Dendritic cell treated with granulocyte-macrophage colony-stimulating factor and Interleukin-4, amounts not matched to agents 40 ng/mL and 50 ng/mL, for 4 days (primary cell): ENCODE measurements around the gene GCH1.
A peak's percentile ranks its signal among the peaks of the same experiment; 100 is the strongest.

Experiments
- H3K27ac Mint-ChIP-seq: one replicate; pipeline ENCODE4 v1.8.0; 2022; ENCODE audit warnings: mild to moderate bottlenecking, mixed read lengths
- H3K27me3 Mint-ChIP-seq: one replicate; pipeline ENCODE4 v1.8.0; 2022; ENCODE audit warnings: mild to moderate bottlenecking, mixed read lengths
- H3K36me3 Mint-ChIP-seq: one replicate; pipeline ENCODE4 v1.8.0; 2022; ENCODE audit warnings: low read depth, mixed read lengths
- H3K4me1 Mint-ChIP-seq: one replicate; pipeline ENCODE4 v1.8.0; 2022; ENCODE audit warnings: low read depth, mixed read lengths
- H3K4me3 Mint-ChIP-seq: one replicate; pipeline ENCODE4 v1.8.0; 2022; ENCODE audit warnings: mild to moderate bottlenecking, moderate library complexity, mixed read lengths
- H3K9me3 Mint-ChIP-seq: one replicate; pipeline ENCODE4 v1.8.0; 2022; ENCODE audit warnings: mixed read lengths
- intact Hi-C: fragments of 100-400 bp; cut with micrococcal nuclease; formaldehyde crosslinking; loops from one replicate; pipeline ENCODE4 v1.15.0; 2022

Gene GCH1

GRCh38 chr14:54867011-54867410, 35.6 kb downstream of the GCH1 start:
- Mint-ChIP-seq H3K4me3 (no peak overlapping the region), H3K4me1 (peaks cover 22% of the 10 kb centered on the region), H3K9me3 (no peaks in the 10 kb centered on the region), H3K36me3 (peaks cover 6% of the 10 kb centered on the region), H3K27me3 (no peaks in the 10 kb centered on the region), H3K27ac (no peak overlapping the region)
- intact Hi-C loops: no loop called here

GRCh38 chr14:54866588-54866987, 36.0 kb downstream of the GCH1 start:
- H3K27ac Mint-ChIP-seq: no peak overlapping the region
- H3K27me3 Mint-ChIP-seq: no peaks in the 10 kb centered on the region
- H3K4me3 Mint-ChIP-seq: no peak overlapping the region
- peaks cover 22% of the 10 kb centered on the region for H3K4me1 Mint-ChIP-seq
- no peaks in the 10 kb centered on the region for H3K9me3 Mint-ChIP-seq
- peaks cover 6% of the 10 kb centered on the region for H3K36me3 Mint-ChIP-seq
- intact Hi-C loops: no loop called here

GRCh38 chr14:54864526-54864925, 38.1 kb downstream of the GCH1 start:
- intact Hi-C loops: no loop called here
- H3K36me3 Mint-ChIP-seq: peaks cover 6% of the 10 kb centered on the region

GRCh38 chr14:54857830-54858269, 44.8 kb downstream of the GCH1 start:
- Mint-ChIP-seq H3K4me1 (peaks cover 34% of the 10 kb centered on the region), H3K27me3 (no peaks in the 10 kb centered on the region), H3K9me3 (no peaks in the 10 kb centered on the region), H3K4me3 (no peak overlapping the region), H3K27ac (peak overlapping the region; percentile 74), H3K36me3 (peaks cover 6% of the 10 kb centered on the region)
- intact Hi-C loops: loop anchor here (5.0 kb wide), 1 partner anchor 34 kb away; no protein-coding TSS in a partner anchor

More at GRCh38 chr14:54864526-54864925, 38.1 kb downstream of the GCH1 start:
- Mint-ChIP-seq H3K9me3 (no peaks in the 10 kb centered on the region), H3K27ac (no peak overlapping the region), H3K4me3 (no peak overlapping the region), H3K4me1 (peaks cover 17% of the 10 kb centered on the region), H3K27me3 (no peaks in the 10 kb centered on the region)

GRCh38 chr14:54856152-54856551, 46.5 kb downstream of the GCH1 start:
- Mint-ChIP-seq H3K4me3 (no peak overlapping the region), H3K27ac (no peak overlapping the region), H3K4me1 (peaks cover 34% of the 10 kb centered on the region), H3K27me3 (no peaks in the 10 kb centered on the region), H3K36me3 (no peaks in the 10 kb centered on the region), H3K9me3 (no peaks in the 10 kb centered on the region)
- intact Hi-C loops: loop anchor here (5.0 kb wide), 1 partner anchor 36 kb away; no protein-coding TSS in a partner anchor

GRCh38 chr14:54854181-54854580, 48.4 kb downstream of the GCH1 start:
- Mint-ChIP-seq H3K27ac (no peak overlapping the region), H3K4me1 (peaks cover 22% of the 10 kb centered on the region), H3K36me3 (no peaks in the 10 kb centered on the region), H3K27me3 (no peaks in the 10 kb centered on the region), H3K9me3 (no peaks in the 10 kb centered on the region), H3K4me3 (no peak overlapping the region)
- intact Hi-C loops: no loop called here

- H3K27me3 Mint-ChIP-seq: no peaks in the 10 kb centered on the region
- no peak overlapping the region for H3K27ac Mint-ChIP-seq
- no peaks in the 10 kb centered on the region for H3K9me3 Mint-ChIP-seq
- H3K4me3 Mint-ChIP-seq: no peak overlapping the region
- H3K4me1 Mint-ChIP-seq: peaks cover 14% of the 10 kb centered on the region
- intact Hi-C loops: no loop called here
- no peaks in the 10 kb centered on the region for H3K36me3 Mint-ChIP-seq
Observed at GRCh38 chr14:54853339-54853738, 49.3 kb downstream of the GCH1 start.

- intact Hi-C loops: no loop called here
- H3K9me3 Mint-ChIP-seq: no peaks in the 10 kb centered on the region
- H3K4me3 Mint-ChIP-seq: no peak overlapping the region
- no peak overlapping the region for H3K27ac Mint-ChIP-seq
- H3K27me3 Mint-ChIP-seq: no peaks in the 10 kb centered on the region
- H3K36me3 Mint-ChIP-seq: no peaks in the 10 kb centered on the region
- peaks cover 5% of the 10 kb centered on the region for H3K4me1 Mint-ChIP-seq
Observed at GRCh38 chr14:54852215-54852614, 50.4 kb downstream of the GCH1 start.

- no peaks in the 10 kb centered on the region for H3K9me3 Mint-ChIP-seq
- H3K4me1 Mint-ChIP-seq: no peaks in the 10 kb centered on the region
- no peaks in the 10 kb centered on the region for H3K36me3 Mint-ChIP-seq
- H3K4me3 Mint-ChIP-seq: no peak overlapping the region
- no peak overlapping the region for H3K27ac Mint-ChIP-seq
- H3K27me3 Mint-ChIP-seq: no peaks in the 10 kb centered on the region
- intact Hi-C loops: no loop called here
Observed at GRCh38 chr14:54848910-54849309, 53.7 kb downstream of the GCH1 start.

GRCh38 chr14:54845641-54846040, 57.0 kb downstream of the GCH1 start:
- no peaks in the 10 kb centered on the region for H3K27me3 Mint-ChIP-seq

GRCh38 chr14:54844479-54844878, 58.1 kb downstream of the GCH1 start:
- H3K27me3 Mint-ChIP-seq: no peaks in the 10 kb centered on the region
- peaks cover 20% of the 10 kb centered on the region for H3K36me3 Mint-ChIP-seq

More at GRCh38 chr14:54845641-54846040, 57.0 kb downstream of the GCH1 start:
- Mint-ChIP-seq H3K27ac (no peak overlapping the region), H3K4me1 (peaks cover 8% of the 10 kb centered on the region), H3K9me3 (no peaks in the 10 kb centered on the region), H3K4me3 (no peak overlapping the region), H3K36me3 (peaks cover 14% of the 10 kb centered on the region)
- intact Hi-C loops: no loop called here

GRCh38 chr14:54840798-54841197, 61.8 kb downstream of the GCH1 start:
- intact Hi-C loops: no loop called here
- peaks cover 20% of the 10 kb centered on the region for H3K36me3 Mint-ChIP-seq
- no peaks in the 10 kb centered on the region for H3K9me3 Mint-ChIP-seq
- no peaks in the 10 kb centered on the region for H3K27me3 Mint-ChIP-seq
- peaks cover 13% of the 10 kb centered on the region for H3K4me1 Mint-ChIP-seq
- no peak overlapping the region for H3K4me3 Mint-ChIP-seq
- H3K27ac Mint-ChIP-seq: peak overlapping the region; percentile 28

More at GRCh38 chr14:54844479-54844878, 58.1 kb downstream of the GCH1 start:
- Mint-ChIP-seq H3K27ac (no peak overlapping the region), H3K4me3 (no peak overlapping the region), H3K9me3 (no peaks in the 10 kb centered on the region), H3K4me1 (peaks cover 12% of the 10 kb centered on the region)
- intact Hi-C loops: no loop called here

GRCh38 chr14:54840336-54840735, 62.3 kb downstream of the GCH1 start:
- no peaks in the 10 kb centered on the region for H3K9me3 Mint-ChIP-seq
- peaks cover 20% of the 10 kb centered on the region for H3K36me3 Mint-ChIP-seq
- peaks cover 13% of the 10 kb centered on the region for H3K4me1 Mint-ChIP-seq
- no peak overlapping the region for H3K4me3 Mint-ChIP-seq
- intact Hi-C loops: no loop called here
- H3K27me3 Mint-ChIP-seq: no peaks in the 10 kb centered on the region
- H3K27ac Mint-ChIP-seq: no peak overlapping the region

- Mint-ChIP-seq H3K27ac (no peak overlapping the region), H3K9me3 (no peaks in the 10 kb centered on the region), H3K36me3 (peaks cover 20% of the 10 kb centered on the region), H3K4me3 (no peak overlapping the region), H3K27me3 (no peaks in the 10 kb centered on the region), H3K4me1 (peaks cover 13% of the 10 kb centered on the region)
- intact Hi-C loops: no loop called here
Observed at GRCh38 chr14:54839701-54840119, 62.9 kb downstream of the GCH1 start.

- Mint-ChIP-seq H3K4me3 (no peak overlapping the region), H3K27ac (no peak overlapping the region), H3K36me3 (peaks cover 20% of the 10 kb centered on the region), H3K4me1 (peaks cover 13% of the 10 kb centered on the region), H3K27me3 (no peaks in the 10 kb centered on the region), H3K9me3 (no peaks in the 10 kb centered on the region)
- intact Hi-C loops: no loop called here
Observed at GRCh38 chr14:54838931-54839512, 63.6 kb downstream of the GCH1 start.
